Activated CD4-positive, alpha-beta T cell treated with anti-CD3 and anti-CD28 coated beads for 36 hours (primary cell): ENCODE data around the gene PYCARD. TPM values are rescaled to one million over a fixed set of nuclear protein-coding genes. Genes with fewer than 3 reads are reported as not detected.
"Not testable (repeated sequence)": the region's sequence is repeated elsewhere in the genome, so short reads cannot be mapped to it uniquely, and the experiment has no call there.

Experiments used
- ATAC-seq: fragments of 200-7000 bp; cut with Tn5 transposase; one replicate; pipeline ENCODE4 v1.10.0; 2021; ENCODE audit warnings: mild to moderate bottlenecking, moderate library complexity
- CTCF ChIA-PET: fragments of 350-600 bp; sonication (Branson Sonifier 250); formaldehyde crosslinking; loops from one replicate; lab custom pipeline; 2021; ENCODE audit warnings: antibody characterized with exemption; lab: Charles Lee
- POLR2A ChIA-PET: fragments of 350-600 bp; sonication (Branson Sonifier 250); formaldehyde crosslinking; loops from one replicate; lab custom pipeline; 2021; ENCODE audit warnings: antibody characterized with exemption, inconsistent platforms; lab: Charles Lee
- DNase-seq: peaks from one replicate; pipeline ENCODE4 v3.0.0-alpha.2; 2020
- H3K27ac Mint-ChIP-seq: one replicate; pipeline ENCODE4 v1.8.0; 2021; ENCODE audit warnings: mixed read lengths
- H3K27me3 Mint-ChIP-seq: one replicate; pipeline ENCODE4 v1.8.0; 2021; ENCODE audit warnings: mixed read lengths
- H3K36me3 Mint-ChIP-seq: one replicate; pipeline ENCODE4 v1.8.0; 2021; ENCODE audit warnings: low read depth, mixed read lengths
- H3K4me1 Mint-ChIP-seq: one replicate; pipeline ENCODE4 v1.8.0; 2021; ENCODE audit warnings: mixed read lengths
- H3K4me3 Mint-ChIP-seq: one replicate; pipeline ENCODE4 v1.8.0; 2021; ENCODE audit warnings: mild to moderate bottlenecking, moderate library complexity, mixed read lengths
- H3K9me3 Mint-ChIP-seq: one replicate; pipeline ENCODE4 v1.8.0; 2021; ENCODE audit warnings: low read depth, mixed read lengths
- intact Hi-C, 2 experiments: fragments of 100-400 bp; cut with DNase I in 1 of 2; cut with micrococcal nuclease in 1 of 2; formaldehyde crosslinking; loops; one replicate each; pipeline versions ENCODE4 v1.14.2 to v1.15.1; 2022 to 2024; cut with DNase I, micrococcal nuclease
- total RNA-seq, 2 experiments: library from RNA; stranded (reverse); gene quantifications; one replicate each; pipeline ENCODE4 v1.2.3, GENCODE V29; 2021

The PYCARD gene
- 1 to 10 TPM; 5.7 TPM for total RNA-seq

DNA sequence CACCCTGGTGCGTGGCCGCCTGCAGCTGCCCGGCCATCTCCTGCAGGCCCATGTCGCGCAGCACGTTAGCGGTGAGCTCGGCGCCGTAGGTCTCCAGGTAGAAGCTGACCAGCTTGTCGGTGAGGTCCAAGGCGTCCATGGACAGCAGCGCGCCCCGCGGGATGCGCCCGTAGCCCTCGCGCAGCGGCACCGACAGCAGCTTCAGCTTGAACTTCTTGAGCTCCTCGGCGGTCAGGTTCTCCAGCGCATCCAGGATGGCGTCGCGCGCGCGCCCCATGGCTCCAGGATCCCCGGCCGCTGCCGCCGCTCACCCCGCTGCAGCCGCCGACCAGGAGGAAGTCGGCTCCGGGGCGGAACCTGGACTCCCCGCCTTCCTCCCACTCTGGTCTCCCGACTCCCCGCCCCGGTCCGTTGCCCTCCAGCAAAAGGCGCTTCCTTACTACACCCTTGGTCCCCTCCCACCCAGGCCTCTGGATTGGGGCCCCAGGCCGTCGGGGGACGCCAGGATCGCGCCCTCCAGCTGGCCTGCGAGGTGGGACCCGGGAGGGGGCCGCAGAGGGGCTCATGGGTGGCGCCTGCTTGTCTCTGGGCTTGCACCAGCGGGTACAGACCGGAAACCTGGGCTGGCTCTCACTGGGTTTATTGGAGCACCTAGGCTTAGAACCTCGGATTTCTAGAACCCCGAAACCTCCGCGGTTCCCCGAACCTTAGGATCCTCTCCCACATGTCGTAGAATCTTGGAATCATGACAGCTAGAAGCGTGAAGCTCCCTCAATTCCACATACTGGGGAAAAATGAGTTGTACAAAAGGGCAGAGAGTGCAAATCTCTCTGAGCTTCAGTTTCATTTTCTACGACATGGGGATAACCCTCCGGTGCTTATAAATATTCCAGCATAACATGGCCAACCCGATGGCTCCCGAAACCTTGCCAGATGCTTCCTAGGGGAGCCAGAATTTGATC lies at the start of gene PYCARD:
TSS of gene PYCARD (minus strand) at position 347 of the 962 bp plus-strand sequence. CDS start at position 277, 70 bp downstream.
- DNase-seq = peak; percentile 53
- Mint-ChIP-seq H3K27ac (peak within 1 kb of the TSS; percentile 52), H3K27me3 (peaks cover 3% of the 10 kb centered on the region), H3K4me1 (peaks cover 47% of the 10 kb centered on the region), H3K4me3 (peak within 1 kb of the TSS; percentile 71), H3K36me3 (peaks cover 17% of the 10 kb centered on the region), H3K9me3 (no peaks in the 10 kb centered on the region)
- ATAC-seq = peak; percentile 7
- ChIA-PET CTCF (interaction anchor here (0.8 to 1.6 kb wide), 4 partner anchors 39 to 258 kb away, joined by 3 to 6 read pairs (median 3); partner anchors contain the start of gene ZNF843), POLR2A (interaction anchor here (0.7 to 3.2 kb wide), 7 partner anchors 8 to 675 kb away, joined by 3 to 13 read pairs (median 4); partner anchors contain the start of genes FUS and PYDC1)
- intact Hi-C loops = loop anchor here in 1 of 2 experiments (5.0 kb wide), 3 partner anchors 185 to 665 kb away; partner anchors contain the start of gene ZNF843

DNA sequence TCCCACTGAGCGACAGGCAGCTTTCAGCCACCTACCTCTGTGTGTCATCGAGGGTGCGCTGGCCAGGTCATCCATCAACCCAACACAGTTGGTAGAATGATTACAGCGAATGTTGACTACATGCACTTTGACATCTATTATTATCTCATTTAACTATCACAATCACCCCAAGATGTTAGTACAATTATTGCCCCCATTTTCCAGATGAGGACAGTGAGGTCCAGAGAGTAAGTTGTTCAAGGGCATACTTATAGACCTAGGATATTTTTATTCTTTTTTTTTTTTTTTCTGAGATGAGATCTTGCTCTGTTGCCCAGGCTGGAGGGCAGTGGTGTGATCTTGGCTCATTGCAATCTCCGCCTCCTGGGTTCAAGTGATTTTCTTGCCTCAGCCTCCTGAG lies 48.9 kb upstream of the PYCARD start:
- CTCF ChIA-PET = no interaction called here
- Mint-ChIP-seq H3K9me3 (no peaks in the 10 kb centered on the region), H3K36me3 (no peaks in the 10 kb centered on the region), H3K4me3 (no peak overlapping the region), H3K27me3 (peaks cover 1% of the 10 kb centered on the region), H3K4me1 (peaks cover 26% of the 10 kb centered on the region), H3K27ac (peak overlapping the region; percentile 1)
- ATAC-seq = no peak
- POLR2A ChIA-PET = no interaction called here
- intact Hi-C loops = no loop called here
- DNase-seq = no peak

DNA sequence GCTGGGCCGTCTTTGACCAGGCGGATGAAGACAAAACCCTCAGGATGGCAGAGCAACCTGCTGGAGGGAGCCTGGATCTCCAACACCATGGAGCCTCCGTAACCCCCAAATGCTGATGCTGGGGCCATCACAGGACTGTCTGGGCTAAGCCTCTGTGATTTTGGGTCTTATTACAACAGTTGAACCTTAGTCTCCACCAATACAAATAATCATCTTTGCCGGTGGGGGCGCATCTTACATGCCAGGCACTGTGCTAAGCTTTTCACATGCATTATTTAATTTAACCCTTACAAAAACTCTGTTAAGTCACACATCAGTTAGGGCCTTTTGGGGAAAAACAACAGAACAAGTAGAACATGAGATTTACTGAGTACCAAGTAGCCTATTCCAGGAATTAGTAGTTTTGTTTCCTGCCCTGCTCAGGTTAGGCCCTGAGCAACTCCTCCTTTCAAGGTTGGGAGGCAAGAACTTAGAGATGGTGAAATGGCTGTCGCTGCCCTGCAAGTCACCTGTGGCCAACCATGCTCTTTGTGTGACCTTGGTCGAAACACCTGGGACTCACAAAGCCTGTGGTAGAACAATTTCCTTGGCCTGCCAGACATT lies 48.3 kb upstream of the PYCARD start:
- ChIA-PET CTCF (no interaction called here), POLR2A (no interaction called here)
- no peaks in the 10 kb centered on the region for H3K36me3 Mint-ChIP-seq
- no peaks in the 10 kb centered on the region for H3K9me3 Mint-ChIP-seq
- H3K4me1 Mint-ChIP-seq = peaks cover 26% of the 10 kb centered on the region
- intact Hi-C loops = no loop called here
- H3K27me3 Mint-ChIP-seq = peaks cover 1% of the 10 kb centered on the region
- H3K4me3 Mint-ChIP-seq = no peak overlapping the region
- DNase-seq (no peak), ATAC-seq (peak; percentile 43)
- peak overlapping the region; percentile 1 for H3K27ac Mint-ChIP-seq

DNA sequence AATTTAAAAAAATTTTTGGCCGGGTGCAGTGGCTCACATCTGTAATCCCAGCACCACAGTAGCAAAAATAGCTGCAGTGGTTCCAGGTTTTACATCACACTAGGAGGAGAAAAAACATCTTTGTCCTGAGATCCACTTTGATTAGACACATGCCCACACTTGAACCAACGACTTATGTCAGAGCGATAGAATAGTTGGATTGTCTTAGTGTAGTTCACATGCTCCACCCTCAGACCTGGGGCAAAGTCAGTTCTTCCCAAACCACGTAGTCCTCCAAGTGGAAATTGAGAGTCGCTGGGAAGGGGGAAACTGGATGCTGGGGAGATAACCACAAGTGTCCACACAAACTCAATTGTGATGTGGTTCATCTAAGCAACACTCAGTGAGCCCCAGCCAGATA lies 45.8 kb upstream of the PYCARD start:
- DNase-seq = no peak
- Mint-ChIP-seq H3K27me3 (peaks cover 1% of the 10 kb centered on the region), H3K4me3 (no peak overlapping the region), H3K4me1 (peaks cover 17% of the 10 kb centered on the region), H3K27ac (no peak overlapping the region), H3K9me3 (no peaks in the 10 kb centered on the region), H3K36me3 (no peaks in the 10 kb centered on the region)
- no peak for ATAC-seq
- intact Hi-C loops = no loop called here
- ChIA-PET CTCF (interaction anchor here (1.7 kb wide), 1 partner anchor 9 kb away, joined by 3 read pairs; no protein-coding TSS in a partner anchor), POLR2A (no interaction called here)

DNA sequence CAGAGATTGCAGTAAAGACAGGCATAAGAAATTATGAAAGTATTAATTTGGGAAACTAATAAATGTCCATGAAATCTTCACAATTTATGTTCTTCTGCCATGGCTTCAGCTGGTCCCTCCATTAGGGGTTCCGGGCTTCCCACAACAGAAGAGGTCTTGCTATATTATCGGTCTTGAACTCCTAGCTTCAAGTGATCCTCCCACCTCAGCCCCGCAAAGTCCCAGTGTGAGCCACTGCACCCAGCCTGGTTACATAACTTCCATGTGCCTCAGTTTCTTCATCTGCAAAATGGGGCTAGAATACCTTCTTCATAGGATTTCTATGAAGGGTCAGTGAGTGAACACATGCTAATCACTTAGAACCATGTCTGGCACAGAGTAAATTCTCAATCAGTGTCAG lies 43.7 kb upstream of the PYCARD start:
- Mint-ChIP-seq H3K4me3 (no peak overlapping the region), H3K9me3 (no peaks in the 10 kb centered on the region), H3K27me3 (no peaks in the 10 kb centered on the region), H3K27ac (no peak overlapping the region), H3K4me1 (peaks cover 11% of the 10 kb centered on the region), H3K36me3 (no peaks in the 10 kb centered on the region)
- ChIA-PET CTCF (no interaction called here), POLR2A (no interaction called here)
- ATAC-seq = no peak
- DNase-seq = no peak
- intact Hi-C loops = no loop called here

DNA sequence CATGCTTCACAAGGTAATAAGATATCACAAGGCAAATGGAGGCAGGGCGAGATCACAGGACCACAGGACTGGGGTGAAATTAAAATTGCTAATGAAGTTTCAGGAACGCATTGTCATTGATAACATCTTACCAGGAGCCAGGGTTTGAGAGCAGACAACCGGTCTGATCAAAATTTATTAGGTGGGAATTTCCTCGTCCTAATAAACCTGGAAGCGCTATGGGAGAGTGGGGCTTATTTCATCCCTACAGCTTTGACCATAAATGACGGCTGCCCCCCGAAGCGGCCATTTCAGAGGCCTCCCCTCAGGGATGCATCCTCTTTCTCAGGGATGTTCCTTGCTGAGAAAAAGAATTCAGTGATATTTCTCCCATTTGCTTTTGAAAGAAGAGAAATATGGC lies 43.0 kb upstream of the PYCARD start:
- H3K27ac Mint-ChIP-seq, intact Hi-C loops, H3K4me3 Mint-ChIP-seq, ATAC-seq, H3K27me3 Mint-ChIP-seq, H3K36me3 Mint-ChIP-seq, H3K4me1 Mint-ChIP-seq, POLR2A ChIA-PET, DNase-seq, CTCF ChIA-PET, H3K9me3 Mint-ChIP-seq: not testable (repeated sequence)

DNA sequence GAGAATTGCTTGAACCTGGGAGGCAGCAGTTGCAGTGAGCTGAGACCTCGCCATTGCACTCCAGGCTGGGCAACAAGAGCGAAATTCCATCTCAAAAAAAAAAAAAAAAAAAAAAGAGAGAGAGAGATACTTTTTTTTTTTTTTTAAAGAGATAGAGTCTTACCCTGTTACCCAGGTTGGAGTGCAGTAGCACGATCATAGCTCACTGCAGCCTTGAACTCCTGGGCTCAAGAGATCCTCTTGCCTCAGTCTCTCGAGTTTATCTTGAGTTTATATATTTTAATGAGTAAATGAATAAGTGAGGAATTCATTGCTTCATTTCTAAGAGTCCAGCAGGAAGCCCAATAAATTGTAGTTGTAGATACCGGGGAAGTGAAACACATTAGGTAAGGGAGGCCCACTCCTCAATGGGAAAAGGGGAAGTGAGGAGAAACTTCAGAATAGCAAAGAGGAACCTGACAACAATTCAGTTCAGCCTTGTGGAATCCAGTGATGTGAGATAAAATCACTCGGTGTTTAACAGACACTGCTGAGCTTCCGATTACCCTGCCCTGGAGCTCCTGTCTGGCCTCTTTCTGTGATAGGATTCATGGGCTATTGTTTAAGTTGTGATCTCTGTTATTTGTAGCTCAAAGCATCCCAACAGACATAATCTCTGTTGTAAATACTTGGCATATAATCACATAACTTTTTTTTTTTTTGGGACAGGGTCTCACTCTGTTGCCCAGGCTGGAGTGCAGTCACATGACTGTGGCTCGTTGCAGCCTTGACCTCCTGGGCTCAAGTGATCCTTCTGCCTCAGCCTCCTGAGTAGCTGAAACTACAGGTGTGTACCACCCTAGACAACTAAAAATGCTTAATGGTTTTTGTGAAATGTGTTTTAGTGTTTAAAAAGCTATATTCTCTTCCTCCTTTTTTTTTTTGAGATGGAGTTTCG lies 41.4 kb upstream of the PYCARD start:
- CTCF ChIA-PET = interaction anchor here (0.5 kb wide), 1 partner anchor 35 kb away, joined by 3 read pairs; no protein-coding TSS in a partner anchor
- intact Hi-C loops = no loop called here
- no peak for ATAC-seq

DNA sequence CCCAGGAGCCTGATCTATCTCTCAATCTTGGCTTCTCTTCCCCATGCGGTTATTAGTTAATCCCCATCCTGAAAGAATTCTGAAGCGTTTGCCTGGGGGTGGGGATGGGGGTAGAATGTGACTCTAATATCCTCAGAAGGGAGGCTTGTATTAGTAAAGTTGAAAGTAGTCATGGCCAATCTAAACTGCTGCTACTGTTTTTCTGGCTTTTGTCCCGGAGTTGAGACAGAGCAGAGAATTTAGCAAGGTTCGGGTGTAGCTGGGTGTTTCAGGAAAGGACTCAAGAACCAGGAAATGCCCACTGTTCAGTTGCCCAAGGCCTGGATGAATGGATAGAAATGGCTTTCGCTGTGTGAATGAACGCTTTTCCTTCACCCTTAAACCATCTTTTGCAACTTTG lies 39.6 kb upstream of the PYCARD start:
- Mint-ChIP-seq H3K9me3 (no peaks in the 10 kb centered on the region), H3K36me3 (no peaks in the 10 kb centered on the region), H3K4me1 (no peaks in the 10 kb centered on the region), H3K27me3 (no peaks in the 10 kb centered on the region), H3K4me3 (no peak overlapping the region), H3K27ac (no peak overlapping the region)
- DNase-seq (no peak), ATAC-seq (no peak)
- CTCF ChIA-PET = no interaction called here
- intact Hi-C loops = no loop called here
- POLR2A ChIA-PET = no interaction called here

More for the DNA sequence above, 41.4 kb upstream of the PYCARD start:
- Mint-ChIP-seq H3K36me3 (no peaks in the 10 kb centered on the region), H3K4me3 (no peak overlapping the region), H3K9me3 (no peaks in the 10 kb centered on the region), H3K27me3 (no peaks in the 10 kb centered on the region), H3K27ac (no peak overlapping the region), H3K4me1 (no peaks in the 10 kb centered on the region)
- POLR2A ChIA-PET = no interaction called here
- DNase-seq = no peak

DNA sequence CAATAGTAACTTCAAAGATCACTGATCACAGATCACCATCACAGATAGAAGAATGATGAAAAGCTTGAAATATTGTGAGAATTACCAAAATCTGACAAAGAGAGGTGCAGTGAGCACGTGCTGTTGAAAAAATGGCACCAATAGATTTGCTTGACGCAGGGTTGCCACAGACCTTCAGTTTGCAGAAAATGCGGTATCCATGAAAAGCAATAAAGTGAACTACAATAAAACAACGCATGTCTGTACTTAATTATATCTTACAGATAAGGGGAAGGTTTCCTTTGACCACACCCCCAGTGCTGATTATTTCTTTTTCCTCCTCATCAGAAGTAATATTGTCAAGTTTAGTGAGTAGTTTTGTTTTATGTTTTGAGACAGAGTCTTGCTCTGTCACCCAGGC lies 35.5 kb upstream of the PYCARD start:
- no peaks in the 10 kb centered on the region for H3K27me3 Mint-ChIP-seq
- H3K27ac Mint-ChIP-seq = no peak overlapping the region
- no peaks in the 10 kb centered on the region for H3K36me3 Mint-ChIP-seq
- POLR2A ChIA-PET = no interaction called here
- ATAC-seq = no peak
- DNase-seq = no peak
- H3K4me3 Mint-ChIP-seq = no peak overlapping the region
- no peaks in the 10 kb centered on the region for H3K4me1 Mint-ChIP-seq
- H3K9me3 Mint-ChIP-seq = no peaks in the 10 kb centered on the region
- CTCF ChIA-PET = no interaction called here
- intact Hi-C loops = no loop called here

DNA sequence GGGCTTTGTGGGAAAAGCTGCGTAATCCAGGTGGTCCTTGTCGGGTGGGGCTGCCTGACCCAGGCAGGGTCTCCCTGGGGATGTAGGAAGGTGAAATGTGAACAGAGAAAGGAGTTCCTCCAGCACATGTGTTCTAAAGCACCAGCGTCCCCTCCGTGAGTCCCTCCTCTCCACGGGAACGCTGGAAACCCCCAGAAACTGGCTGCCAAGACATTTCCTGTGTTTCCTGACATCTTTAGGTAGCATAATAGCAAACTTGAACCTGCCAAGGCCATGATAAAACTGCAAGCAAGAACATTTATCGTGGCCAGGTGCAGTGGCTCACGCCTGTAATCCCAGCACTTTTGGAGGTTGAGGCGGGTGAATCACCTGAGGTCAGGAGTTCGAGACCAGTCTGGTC lies 26.9 kb upstream of the PYCARD start:
- intact Hi-C loops = no loop called here
- ATAC-seq (no peak), DNase-seq (no peak)
- Mint-ChIP-seq H3K4me3 (no peak overlapping the region), H3K27ac (no peak overlapping the region), H3K4me1 (no peaks in the 10 kb centered on the region), H3K36me3 (no peaks in the 10 kb centered on the region), H3K9me3 (no peaks in the 10 kb centered on the region), H3K27me3 (peaks cover 3% of the 10 kb centered on the region)
- ChIA-PET POLR2A (no interaction called here), CTCF (interaction anchor here (0.9 kb wide), 1 partner anchor 225 kb away, joined by 3 read pairs; no protein-coding TSS in a partner anchor)

DNA sequence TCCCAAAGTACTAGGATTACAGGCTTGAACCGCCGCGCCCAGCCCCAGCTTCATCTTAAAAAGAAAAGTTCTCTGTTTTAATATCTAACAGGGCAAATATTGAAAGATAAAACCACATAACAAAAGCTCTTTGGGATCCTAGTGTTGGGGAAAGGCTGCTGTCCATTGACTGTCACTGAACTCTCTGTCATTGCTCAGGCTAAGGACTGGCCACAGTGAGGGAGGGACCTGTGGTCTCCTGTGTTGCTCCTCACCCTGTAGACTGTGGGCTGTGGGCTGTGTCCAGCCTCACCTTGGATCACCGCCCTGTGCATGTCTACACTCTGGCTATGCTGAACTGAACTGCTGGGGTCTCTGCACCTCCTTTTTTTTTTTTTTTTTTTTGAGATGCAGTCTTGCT lies 25.6 kb upstream of the PYCARD start:
- CTCF ChIA-PET = interaction anchor here (0.5 to 1.3 kb wide), 2 partner anchors 25 to 165 kb away, joined by 3 to 4 read pairs; no protein-coding TSS in a partner anchor
- intact Hi-C loops = no loop called here
- no peaks in the 10 kb centered on the region for H3K9me3 Mint-ChIP-seq
- no peaks in the 10 kb centered on the region for H3K36me3 Mint-ChIP-seq
- ATAC-seq (no peak), DNase-seq (no peak)
- POLR2A ChIA-PET = no interaction called here
- H3K4me3 Mint-ChIP-seq = no peak overlapping the region
- H3K27ac Mint-ChIP-seq = no peak overlapping the region
- H3K27me3 Mint-ChIP-seq = peaks cover 3% of the 10 kb centered on the region
- no peaks in the 10 kb centered on the region for H3K4me1 Mint-ChIP-seq
